ENCODE data around the gene ADAMTS18.
A peak's percentile ranks its signal among the peaks of the same experiment; 100 is the strongest.

Gene ADAMTS18

DNA sequence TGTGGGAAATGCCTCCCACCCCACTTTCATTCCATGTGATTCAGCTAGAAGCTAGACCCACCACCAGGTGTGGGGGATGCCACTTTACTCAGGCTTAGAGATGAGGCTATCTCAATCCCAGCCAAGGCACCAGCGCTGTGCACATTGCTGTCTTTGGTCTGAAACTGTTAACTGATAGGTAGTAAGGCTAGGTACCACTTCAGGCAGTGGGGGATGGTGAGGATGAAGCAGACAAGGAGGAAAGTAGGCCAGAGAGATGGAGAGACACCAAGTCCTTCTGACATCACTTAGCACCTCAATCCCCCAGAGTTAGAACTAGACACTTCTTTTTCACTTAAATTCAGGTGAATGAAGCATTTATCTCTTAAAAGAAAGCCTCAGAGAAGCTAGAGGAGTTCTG is 35.8 kb downstream of the ADAMTS18 start:
- DNase-seq (ENCODE audit: extremely low read depth in 1 of 2, low read depth in 1 of 2) = no peak

DNA sequence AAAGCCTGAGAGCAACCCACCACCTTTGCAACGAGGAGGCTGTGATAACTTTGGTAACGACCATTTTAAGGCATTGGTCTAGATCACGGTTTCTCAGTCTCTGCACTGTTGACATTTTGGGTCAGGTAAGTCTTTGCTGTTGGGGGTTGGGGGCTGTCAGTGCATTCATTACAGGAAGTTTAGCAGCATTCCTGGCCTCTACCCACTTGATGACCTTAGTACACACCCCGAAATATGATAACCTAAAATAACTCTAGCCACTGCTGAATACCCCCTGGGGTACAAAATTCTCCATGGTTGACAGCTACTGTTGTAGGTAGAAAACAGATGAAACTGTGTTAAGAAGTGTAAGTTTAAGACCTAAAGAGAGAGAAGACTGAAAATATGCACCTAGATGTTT is 36.3 kb downstream of the ADAMTS18 start:
- no peak for DNase-seq (ENCODE audit: extremely low read depth in 1 of 2, low read depth in 1 of 2)

DNA sequence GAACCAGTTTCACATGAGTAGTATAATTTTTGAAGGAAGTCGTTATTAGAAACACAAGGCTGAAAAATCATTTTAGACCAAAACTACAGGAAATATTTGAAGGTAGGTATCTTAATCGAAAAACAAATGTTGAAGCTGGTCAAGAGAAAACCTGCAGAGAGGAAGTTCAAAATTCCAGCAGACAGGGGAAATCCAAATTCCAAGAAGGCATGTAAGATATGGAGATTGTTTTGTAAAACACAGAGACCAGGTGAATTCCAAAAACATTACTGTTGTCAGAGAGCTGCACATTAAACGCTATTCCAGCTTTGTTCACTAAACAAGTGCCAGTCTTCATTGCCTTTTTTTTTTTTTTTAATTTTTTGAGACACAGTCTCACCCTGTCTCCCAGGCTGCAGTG is 38.4 kb downstream of the ADAMTS18 start:
- no peak for DNase-seq (ENCODE audit: extremely low read depth in 1 of 2, low read depth in 1 of 2)

DNA sequence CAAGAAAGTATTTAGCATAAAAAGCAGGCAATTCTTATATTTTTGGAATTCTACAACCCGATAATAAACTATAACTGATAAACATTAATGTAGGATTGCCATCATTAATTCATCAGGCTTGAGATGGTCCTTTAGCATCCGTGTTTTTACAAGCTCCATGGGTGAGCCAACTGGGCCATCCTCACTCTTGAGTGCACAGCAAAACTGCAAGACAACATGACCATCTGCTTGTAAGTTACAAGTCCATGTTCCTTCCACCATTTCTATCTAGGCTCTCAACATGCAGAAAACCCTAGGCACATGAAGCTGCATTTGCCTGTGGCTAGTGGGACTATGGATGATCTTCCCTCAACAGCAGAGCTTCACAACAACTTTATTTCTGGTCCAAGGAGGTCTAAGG is 40.1 kb downstream of the ADAMTS18 start:
- no peak for DNase-seq (ENCODE audit: extremely low read depth in 1 of 2, low read depth in 1 of 2)

DNA sequence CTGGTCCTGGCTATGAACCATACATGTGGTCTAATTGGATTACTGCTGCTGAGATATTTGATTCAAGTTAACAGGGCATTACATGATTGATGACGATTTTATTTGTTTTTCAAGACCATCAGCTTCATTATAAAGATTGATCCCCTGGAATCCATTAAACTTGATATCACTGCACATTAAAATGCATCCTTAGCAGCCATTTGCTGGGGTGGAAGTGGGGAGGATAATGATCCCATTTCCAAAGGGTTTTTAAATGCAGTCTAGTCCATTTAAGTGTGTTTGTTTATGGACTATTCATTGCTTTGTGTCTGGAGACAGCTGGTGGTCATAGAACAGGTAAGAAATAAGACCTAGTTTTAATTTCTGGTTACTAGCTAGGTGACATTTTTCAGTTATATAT is 40.9 kb downstream of the ADAMTS18 start:
- no peak for DNase-seq (ENCODE audit: extremely low read depth in 1 of 2, low read depth in 1 of 2)

DNA sequence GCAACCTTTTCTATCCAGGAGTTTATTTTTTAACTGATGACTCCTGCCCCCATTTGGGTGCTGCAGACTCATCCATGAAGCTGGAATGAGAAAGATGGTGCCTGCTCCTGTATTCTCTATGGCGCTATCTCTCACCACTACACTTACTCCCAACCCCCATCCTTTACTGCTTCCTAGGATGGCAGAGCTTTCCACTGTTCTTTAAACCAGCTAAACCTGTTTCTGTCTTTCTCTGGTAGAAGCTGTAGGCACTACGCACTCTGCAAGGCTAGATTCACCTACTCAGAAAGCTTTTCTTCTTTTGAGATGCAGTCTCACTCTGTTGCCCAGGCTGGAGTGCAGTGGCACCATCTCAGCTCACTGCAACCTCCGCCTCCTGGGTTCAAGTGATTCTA is 47.0 kb downstream of the ADAMTS18 start:
- no peak for DNase-seq (ENCODE audit: extremely low read depth in 1 of 2, low read depth in 1 of 2)

DNA sequence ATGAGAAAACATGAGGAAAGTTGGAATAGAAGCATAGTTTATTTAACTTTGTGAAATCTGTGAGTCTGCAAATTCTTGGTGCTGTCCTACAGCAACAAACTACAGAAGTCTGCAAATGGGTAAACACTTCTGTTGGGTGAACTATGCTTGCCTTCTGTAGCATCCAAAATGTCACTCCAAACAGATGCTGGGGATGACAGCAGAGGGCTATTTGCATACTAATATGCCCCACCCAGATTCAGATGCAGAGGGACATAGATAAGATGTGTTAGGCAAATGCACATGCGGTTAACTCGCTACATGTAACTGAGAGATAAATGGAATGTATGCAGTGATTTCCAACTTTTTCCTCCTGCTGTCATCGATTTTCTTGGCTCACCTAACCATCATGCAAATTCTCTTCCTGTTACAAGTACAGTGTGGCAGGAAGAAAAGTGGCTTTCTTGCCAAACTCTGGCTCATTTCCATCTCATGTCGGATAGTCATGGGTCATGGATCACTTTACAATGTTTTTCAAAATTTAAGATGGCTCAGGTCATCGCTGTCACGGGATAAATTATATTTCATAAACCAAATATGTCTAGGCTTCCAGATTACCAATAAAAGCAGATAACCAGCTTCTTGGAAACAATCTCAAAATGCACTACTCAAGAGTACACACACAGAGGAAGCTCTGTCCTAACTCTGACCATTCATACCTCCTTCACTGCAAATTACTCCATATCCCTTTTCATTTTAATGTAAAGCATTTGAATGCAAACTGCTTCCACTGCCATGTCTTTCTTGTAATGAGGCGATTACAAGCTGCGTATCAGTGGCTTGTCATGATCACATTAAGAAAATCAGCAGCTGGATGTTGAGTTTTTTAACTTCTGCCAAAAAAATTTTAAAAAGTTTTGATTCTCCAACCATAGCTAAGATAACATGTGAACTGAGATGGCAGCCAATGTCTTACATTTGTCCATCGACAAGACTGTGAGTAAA is 47.7 kb downstream of the ADAMTS18 start:
- DNase-seq (ENCODE audit: extremely low read depth in 1 of 2, low read depth in 1 of 2) = no peak

DNA sequence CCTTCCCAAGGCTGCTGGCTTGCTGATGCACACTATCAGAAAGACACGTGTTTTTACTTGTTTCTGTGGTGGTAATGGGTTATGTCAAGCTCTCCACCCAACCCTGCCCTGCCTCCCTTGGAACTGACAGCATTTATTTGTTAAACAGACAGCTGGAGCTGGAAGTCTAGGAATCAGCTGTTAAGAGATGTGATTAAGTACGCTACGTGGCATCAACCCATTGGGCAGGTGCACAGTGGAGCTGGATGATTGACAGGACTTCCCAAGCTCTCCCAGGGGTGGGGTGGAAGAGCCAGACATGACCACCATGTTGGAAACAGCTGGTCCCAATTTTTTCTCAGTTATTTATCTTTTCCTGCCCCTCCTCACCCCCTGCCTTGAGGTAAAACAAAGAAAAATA is 49.4 kb downstream of the ADAMTS18 start:
- DNase-seq (ENCODE audit: extremely low read depth in 1 of 2, low read depth in 1 of 2) = no peak

DNA sequence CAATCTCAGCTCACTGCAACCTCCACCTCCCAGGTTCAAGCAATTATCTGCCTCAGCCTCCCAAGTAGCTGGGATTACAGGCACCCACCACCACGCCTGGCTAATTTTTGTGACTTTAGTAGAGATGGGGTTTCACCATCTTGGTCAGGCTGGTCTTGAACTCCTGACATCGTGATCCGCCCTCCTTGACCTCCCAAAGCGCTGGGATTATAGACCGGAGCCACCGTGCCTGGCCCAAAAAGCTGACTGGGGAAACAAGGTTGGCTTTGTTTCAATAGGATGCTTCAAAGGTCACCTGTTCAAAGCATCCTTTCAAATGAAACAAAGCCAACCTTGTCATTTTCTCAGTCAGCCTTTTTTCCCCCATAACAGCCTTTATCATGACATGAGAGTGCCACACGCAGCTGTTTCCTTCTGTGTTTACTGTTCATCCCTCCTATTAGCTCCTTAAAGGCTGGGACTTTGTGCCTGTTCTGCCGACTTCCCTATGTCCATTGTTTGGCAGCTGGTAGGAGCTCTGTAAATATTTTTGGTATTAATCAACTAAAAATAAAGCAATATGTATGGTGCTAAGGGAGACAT is 51.1 kb downstream of the ADAMTS18 start:
- no peak for DNase-seq (ENCODE audit: extremely low read depth in 1 of 2, low read depth in 1 of 2)

DNA sequence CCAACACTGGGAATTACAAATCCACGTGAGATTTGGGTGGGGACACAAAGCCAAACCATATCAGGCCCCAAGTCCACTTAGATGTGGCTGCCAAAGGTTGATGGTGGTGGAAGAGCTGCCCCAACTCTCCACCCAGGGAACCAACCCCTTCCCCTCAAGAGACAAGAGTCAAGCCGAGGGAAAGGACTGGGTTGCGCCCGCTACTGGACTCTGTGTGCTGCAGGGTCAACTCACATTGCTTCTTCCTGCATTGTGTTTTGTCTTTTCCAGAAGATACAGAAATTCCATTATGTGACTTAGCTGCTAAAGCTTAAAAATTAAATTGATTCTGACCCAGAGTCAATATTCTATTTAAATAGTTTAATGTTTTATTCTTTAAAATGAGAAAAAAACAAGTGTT is 58.5 kb downstream of the ADAMTS18 start:
- DNase-seq (ENCODE audit: extremely low read depth in 1 of 2, low read depth in 1 of 2) = peak in 1 of 2 donors; percentile 0

DNA sequence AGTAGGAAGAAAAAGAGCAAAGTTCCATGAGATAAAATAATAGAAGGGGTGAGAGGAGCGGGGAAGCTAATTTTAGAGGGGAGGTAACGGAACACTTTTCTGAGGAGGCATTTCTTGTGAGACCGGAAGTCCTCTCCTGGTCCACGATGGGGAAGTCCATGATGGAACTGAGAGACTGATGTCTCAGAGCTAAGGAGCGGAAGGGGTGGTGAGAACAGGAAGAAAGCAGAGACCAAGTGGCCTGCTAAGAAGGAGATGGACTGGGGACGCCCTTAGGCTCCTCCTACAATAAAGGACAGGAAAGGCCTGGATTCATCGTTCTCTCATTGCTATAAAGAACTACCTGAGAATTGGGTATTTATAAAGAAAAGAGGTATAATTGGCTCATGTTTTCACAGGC is 59.4 kb downstream of the ADAMTS18 start:
- no peak for DNase-seq (ENCODE audit: extremely low read depth in 1 of 2, low read depth in 1 of 2)

DNA sequence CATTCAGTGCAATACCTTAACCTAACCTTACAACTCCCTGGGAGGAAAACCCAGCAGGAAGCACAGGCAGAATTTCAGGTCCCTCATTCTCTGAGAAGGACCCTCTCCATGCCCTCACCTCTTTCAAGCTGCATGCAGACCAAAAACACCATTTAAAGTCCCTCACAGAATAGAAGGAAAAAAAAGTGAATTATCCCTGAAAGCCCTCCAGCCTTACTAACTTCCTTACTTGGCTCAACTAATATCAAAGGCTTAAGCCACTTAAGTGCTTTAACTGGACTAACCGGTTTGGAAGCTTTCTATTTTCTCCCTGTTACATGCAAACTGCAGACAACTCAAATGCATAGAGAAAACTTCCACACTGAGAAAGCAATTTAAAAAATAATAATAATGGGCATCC is 60.5 kb downstream of the ADAMTS18 start:
- no peak for DNase-seq (ENCODE audit: extremely low read depth in 1 of 2, low read depth in 1 of 2)

DNA sequence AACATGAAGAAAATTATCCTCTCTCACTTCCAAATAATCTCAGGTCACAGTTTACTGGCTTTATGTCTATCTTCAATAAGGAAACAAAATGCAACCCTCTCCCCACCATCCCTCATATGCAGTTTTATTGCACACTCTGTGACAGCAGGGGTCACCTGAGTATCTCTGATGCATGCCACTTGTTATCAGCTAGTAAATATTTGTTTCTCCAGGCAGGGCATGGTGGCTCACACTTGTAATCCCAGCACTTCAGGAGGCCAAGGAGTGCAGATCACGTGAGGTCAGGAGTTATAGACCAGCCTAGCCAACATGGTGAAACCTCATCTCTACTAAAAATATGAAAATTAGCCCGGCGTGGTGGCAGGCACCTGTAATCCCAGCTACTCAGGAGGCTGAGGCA is 61.1 kb downstream of the ADAMTS18 start:
- DNase-seq (ENCODE audit: extremely low read depth in 1 of 2, low read depth in 1 of 2) = no peak

DNA sequence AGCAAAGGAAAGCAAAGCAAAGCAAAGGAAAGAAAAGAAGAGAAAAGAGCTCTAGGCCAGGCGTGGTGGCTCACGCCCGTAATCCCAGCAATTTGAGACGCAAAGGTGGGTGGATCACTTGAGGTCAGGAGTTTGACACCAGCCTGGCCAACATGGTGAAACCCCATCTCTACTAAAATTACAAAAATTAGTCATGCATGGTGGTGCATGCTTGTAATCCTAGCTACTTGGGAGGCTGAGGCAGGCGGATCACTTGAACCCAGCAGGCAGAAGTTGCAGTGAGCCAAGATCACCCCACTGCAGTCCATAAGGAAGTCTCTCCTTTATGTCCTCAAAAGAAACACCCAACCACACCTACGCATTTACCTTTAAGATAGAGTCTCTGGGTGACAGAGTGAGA is 70.1 kb downstream of the ADAMTS18 start:
- no peak for DNase-seq (ENCODE audit: extremely low read depth in 1 of 2, low read depth in 1 of 2)

DNA sequence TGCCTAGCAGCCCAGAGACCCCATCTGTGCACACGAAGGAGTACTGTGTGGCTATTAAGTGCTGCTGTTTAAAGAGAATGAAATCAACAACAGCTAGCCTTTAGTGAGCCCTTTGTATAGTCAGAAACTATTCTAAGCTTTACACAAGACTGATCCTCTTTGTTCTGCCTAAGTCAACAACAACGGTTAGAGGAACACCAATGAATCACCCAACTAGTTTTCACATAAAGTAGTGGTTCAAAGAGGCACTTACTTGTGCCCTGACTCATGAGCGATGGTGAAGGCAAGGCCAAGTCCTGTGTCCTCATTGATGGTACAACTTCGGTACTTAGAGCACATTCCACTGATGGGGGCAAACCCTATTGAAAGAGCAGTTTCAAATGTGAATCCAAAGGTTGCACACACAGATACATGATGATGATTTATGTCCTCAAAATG is 75.8 kb downstream of the ADAMTS18 start:
- DNase-seq (ENCODE audit: extremely low read depth in 1 of 2, low read depth in 1 of 2) = no peak

DNA sequence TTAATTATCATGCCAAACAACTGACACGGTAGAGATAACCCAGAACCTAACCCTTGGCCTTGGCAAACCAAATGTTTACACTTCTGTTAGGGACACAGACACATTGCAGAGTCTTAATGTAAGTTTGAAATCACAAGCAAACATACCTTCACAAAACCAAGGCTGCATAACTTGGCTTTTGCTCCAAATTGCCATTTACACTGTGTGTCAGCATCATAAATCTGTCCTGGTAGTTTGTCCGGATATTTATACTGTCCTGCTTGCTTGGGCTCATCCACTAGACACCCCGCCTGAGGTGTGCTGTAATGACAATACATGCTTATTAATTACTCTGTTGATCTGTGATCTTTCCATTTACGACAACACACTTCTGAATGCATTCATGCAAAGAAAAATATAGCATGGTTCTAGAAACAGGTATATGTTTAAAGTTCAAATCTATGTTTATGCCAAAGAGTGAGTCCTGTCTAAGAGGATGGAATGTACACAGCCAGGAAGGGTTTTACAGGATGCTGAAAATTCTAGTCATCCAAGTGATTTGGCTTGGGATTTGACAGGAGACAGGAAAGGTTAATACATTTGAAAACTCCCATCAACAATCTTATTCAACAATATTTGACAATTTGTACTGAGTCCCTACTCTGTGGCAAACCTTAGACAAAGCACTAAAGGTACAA is 81.1 kb downstream of the ADAMTS18 start:
- DNase-seq (ENCODE audit: extremely low read depth in 1 of 2, low read depth in 1 of 2) = no peak

DNA sequence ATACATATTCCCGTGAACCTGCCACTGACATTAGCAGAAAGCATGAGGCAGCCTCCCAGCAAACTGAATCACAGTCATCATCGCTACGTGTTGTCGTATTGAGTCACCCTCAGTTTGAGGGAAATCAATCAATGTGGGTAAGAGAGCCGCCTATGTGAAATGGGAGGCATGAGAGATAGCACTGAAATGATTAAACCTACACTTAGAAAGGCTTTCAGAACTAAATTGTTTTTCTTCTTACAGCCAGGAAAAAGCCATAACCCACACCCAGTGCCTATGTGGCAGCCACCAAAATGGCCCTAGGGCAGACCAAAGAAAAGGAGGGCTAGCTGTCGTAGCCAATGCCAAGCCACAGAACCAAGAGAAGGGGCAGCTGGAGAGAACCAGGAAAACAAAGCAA is 90.5 kb downstream of the ADAMTS18 start:
- DNase-seq (ENCODE audit: extremely low read depth in 1 of 2, low read depth in 1 of 2) = no peak

DNA sequence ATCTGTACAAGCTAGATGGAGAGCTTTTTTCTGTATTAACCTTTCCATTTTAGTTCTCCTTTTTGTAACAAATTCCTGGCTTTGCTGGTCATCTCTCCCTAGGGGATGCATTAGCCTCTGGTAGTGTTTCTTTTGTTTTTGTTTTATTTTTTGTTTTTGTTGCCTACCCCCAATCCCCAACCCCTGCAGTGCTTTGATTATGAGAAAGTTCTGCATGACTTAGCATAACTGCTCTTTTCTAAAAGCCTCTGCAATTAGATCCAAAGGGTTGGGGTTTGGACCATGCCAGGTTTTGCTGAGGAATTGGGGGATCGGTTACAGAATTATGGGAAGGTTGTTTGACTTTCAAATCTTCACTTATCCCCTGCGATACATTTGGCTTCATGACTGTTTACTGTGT is 98.2 kb downstream of the ADAMTS18 start:
- no peak for DNase-seq (ENCODE audit: extremely low read depth in 1 of 2, low read depth in 1 of 2)

DNA sequence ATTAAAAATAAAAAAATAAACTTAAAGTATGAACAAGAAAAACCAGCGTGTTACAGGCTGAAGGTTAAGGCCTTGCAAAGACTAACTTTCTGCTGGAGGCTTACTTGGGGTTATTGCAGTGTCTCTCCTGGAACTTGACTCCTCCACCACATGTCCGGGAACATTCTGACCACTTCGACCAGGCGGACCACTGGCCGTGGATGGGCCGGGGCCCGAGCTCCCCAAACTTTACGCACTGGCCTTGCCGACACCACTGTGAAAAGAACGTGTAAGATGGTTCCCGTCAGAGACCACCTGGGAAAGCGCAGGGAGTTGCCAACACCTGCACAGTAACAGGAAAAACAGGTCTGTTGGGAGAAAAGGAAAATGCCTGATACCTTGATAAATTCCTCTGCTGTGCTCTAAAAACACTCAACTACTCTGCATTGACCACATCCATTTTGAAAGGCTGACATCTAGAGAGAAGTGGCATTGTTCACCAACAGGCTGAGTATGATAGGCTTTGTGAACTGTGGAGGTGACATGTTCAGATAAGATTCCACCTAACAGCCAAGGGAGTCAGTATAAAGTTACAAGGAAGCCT is 99.1 kb downstream of the ADAMTS18 start:
- DNase-seq (ENCODE audit: extremely low read depth in 1 of 2, low read depth in 1 of 2) = no peak

DNA sequence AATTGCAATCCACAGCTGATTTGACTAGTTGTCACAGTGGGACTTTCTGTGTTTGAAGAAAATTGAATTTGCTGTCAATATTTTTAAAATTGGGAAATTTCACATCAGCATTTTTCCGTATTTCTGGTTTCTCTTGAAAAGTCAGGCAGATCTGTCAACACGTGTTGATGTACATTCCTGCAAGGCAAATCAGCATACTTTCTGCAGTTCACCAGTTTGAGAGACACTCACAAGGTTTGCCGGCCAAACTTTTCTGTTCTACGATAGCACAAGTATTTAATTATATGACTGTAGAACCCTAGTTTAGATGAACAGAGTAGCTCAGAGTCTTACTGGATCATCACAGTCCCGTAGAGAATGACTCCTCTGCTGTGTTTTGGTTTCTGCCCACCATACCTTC is 102.0 kb downstream of the ADAMTS18 start:
- no peak for DNase-seq (ENCODE audit: extremely low read depth in 1 of 2, low read depth in 1 of 2)

DNA sequence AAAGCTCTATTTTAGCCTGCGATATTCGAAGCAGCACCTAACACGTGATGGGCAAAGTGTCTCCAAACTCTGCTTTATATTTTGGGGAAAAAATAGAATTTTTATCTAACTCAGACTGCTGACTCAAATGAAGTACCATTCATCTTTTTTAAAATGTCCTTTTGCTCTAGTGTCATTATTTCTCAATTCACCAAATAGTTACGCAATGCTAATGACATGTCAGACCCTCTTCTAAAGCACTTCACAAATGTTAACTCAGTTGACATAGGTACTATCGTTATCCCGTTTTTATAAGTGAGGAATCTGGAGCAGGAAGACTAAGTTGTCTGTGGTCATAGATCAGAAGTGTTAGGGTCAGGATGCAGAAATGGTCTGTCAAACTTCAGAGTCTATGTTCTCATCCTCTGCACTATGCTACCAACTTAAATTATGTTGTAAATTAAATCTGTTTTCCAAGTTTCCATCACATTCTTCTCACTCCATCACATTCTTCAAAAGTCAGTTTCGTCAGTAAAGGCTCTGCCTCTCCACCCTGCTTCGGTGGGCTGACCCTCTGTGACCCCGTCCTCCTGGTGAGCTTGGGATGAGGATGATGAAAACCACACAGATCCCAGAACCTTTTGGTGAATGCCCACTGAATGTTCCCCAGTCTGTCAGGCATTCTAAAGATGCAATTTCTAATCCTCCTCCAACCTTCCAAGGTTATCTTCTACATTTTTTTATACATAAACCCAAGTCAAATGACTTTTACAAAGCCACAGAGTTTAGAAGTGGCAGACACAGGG is 102.8 kb downstream of the ADAMTS18 start:
- no peak for DNase-seq (ENCODE audit: extremely low read depth in 1 of 2, low read depth in 1 of 2)
